Activated naive CD4-positive, alpha-beta T cell treated with anti-CD3 and anti-CD28 coated beads, Interleukin-2, amount 50 U/mL, for 72 hours (primary cell): ENCODE results near the gene FAM76A. TPM values are rescaled to one million over a fixed set of nuclear protein-coding genes. Genes with fewer than 3 reads are reported as not detected.
"Not testable (repeated sequence)": the region's sequence is repeated elsewhere in the genome, so short reads cannot be mapped to it uniquely, and the experiment has no call there.

Experiments used
- ATAC-seq, 2 donors: fragments of 150-1000 bp; cut with Tn5 transposase; 2 replicates each; pipeline ENCODE4 v1.10.0; 2021; ENCODE audit warnings: mild to moderate bottlenecking in 2 of 2, moderate library complexity in 2 of 2
- DNase-seq, 2 donors: peaks; one replicate each; pipeline ENCODE4 v3.0.0; 2021 to 2022; ENCODE audit warnings: low spot score in 2 of 2
- H3K27ac Mint-ChIP-seq, 2 donors: one replicate each; pipeline ENCODE4 v1.8.0; 2022; ENCODE audit warnings: mild to moderate bottlenecking in 2 of 2, mixed read lengths in 2 of 2
- H3K36me3 Mint-ChIP-seq, 2 donors: one replicate each; pipeline ENCODE4 v1.8.0; 2022; ENCODE audit warnings: mixed read lengths in 2 of 2
- H3K9me3 Mint-ChIP-seq, 2 donors: one replicate each; pipeline ENCODE4 v1.8.0; 2022; ENCODE audit warnings: mixed read lengths in 2 of 2
- total RNA-seq, 2 donors: library from RNA; stranded (reverse); gene quantifications; one replicate each; pipeline ENCODE4 v1.2.3, GENCODE V29; 2022

Gene FAM76A
- total RNA-seq, 2 donors from 2014 or later: 5.7 to 10.4 TPM

DNA sequence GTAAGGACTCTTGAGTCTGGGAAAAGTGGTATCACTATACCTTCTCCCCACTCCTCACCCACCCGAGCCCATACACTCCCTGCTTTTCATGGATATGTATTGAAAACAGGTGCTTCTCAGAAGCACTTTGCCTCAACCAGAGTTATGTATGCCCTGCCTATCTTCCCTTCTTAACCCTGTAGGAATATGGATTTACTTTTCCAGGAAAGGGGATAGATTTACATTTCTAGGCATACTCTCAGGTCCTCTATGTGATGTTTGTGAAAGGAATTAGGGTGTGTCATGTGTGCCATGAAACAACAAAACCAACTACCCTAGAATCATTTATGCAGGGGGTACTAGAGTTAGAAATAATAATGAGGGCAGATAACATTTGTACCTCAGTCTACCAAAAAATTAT lies 36.3 kb downstream of the FAM76A start:
- H3K27ac Mint-ChIP-seq: no peak overlapping the region
- no peaks in the 10 kb centered on the region for H3K9me3 Mint-ChIP-seq
- DNase-seq (no peak), ATAC-seq (no peak)
- H3K36me3 Mint-ChIP-seq: no peaks in the 10 kb centered on the region

- H3K27ac Mint-ChIP-seq: no peak overlapping the region
- H3K9me3 Mint-ChIP-seq: no peaks in the 10 kb centered on the region
- no peak for ATAC-seq
- no peak for DNase-seq
- H3K36me3 Mint-ChIP-seq: no peaks in the 10 kb centered on the region
These were observed 37.6 kb downstream of the FAM76A start for GRCh38 chr1:27763358-27763757.

- DNase-seq: no peak
- no peak for ATAC-seq
- Mint-ChIP-seq H3K36me3 (peaks cover 5 to 7% of the 10 kb centered on the region in 2 donors), H3K9me3 (no peaks in the 10 kb centered on the region), H3K27ac (no peak overlapping the region)
These were observed 44.6 kb downstream of the FAM76A start for GRCh38 chr1:27770293-27770830.

GRCh38 chr1:27772036-27772931 lies 46.5 kb downstream of the FAM76A start:
- no peak for ATAC-seq
- Mint-ChIP-seq H3K9me3 (no peaks in the 10 kb centered on the region), H3K36me3 (peaks cover 5 to 13% of the 10 kb centered on the region in 2 donors), H3K27ac (peak overlapping the region; percentile 94 to 98)
- DNase-seq: no peak

DNA sequence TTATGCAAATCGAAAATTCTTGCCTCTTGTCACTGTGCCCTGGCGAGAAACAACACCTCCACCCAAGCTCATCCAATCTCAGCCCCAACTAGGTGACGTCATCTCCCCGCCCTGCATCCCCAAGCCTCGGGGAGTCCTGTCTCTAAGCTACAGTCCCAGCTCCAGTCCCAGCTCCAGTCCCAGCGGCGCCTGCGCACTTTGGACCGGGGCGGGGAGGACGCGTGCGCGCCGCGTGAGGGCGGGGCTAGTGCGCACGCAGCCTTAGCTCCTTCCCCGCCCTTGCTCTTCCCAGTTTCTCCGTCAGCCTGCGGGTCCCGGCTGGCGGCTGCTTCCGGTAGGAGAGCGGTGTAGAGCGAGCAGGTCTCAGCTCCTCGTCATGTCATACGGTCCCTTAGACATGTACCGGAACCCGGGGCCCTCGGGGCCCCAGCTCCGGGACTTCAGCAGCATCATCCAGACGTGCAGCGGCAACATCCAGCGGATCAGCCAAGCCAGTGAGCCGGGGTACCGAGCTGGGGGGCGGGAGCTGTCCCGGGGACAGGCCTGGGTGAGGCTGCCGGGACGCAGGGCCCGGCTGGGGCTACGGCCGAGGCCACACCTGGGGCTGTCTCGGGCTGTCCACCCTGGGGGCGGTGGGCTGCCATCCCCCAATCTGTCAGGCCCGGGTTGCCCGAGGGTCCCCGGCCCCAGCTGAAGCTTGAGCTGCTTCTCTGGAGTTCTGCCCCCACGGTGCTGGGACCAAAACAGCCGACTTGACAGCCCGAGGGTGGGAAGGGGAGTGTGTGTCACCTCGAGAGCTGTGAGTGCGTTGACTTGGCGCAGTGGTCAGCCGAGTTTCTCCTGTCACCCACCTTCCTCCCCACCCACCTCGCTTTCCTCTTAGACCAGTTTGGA lies 47.4 kb downstream of the FAM76A start, which contains the start of gene STX12:
Gene STX12, plus strand, starts transcription at position 288 of the 894 bp plus-strand sequence. Its CDS starts 89 bp downstream, at position 377.
- H3K9me3 Mint-ChIP-seq: no peaks in the 10 kb centered on the region
- peak; percentile 97 to 99 for ATAC-seq
- peak within 1 kb of the TSS; percentile 94 to 99 for H3K27ac Mint-ChIP-seq
- peaks cover 5 to 13% of the 10 kb centered on the region in 2 donors for H3K36me3 Mint-ChIP-seq
- DNase-seq: peak; percentile 99

- Mint-ChIP-seq H3K36me3 (peaks cover 5 to 13% of the 10 kb centered on the region in 2 donors), H3K27ac (peak overlapping the region; percentile 94 to 99), H3K9me3 (no peaks in the 10 kb centered on the region)
- no peak for ATAC-seq
- peak in 1 of 2 donors; percentile 4 for DNase-seq
These were observed 48.2 kb downstream of the FAM76A start for GRCh38 chr1:27773826-27774445.

DNA sequence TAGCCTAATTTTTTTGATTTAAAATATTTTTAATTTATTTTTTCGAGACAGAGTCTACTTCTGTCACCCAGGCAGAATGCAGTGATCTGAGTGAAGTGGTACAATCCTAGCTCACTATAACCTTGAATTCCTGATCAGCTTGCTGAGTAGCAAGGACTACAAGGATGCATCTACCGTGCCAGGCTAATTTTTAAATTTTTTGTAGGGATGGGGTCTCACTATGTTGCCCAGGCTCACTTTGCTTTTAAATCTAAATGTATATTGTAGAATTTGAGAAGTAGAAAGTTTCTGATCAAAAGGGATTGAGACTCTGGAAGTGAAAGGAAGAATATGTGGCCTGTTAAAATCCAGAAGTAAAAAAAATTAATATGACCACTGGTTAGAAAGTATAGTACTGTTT lies 48.9 kb downstream of the FAM76A start:
- ATAC-seq (no peak), DNase-seq (no peak)
- Mint-ChIP-seq H3K27ac (no peak overlapping the region), H3K9me3 (no peaks in the 10 kb centered on the region), H3K36me3 (peaks cover 5 to 13% of the 10 kb centered on the region in 2 donors)

DNA sequence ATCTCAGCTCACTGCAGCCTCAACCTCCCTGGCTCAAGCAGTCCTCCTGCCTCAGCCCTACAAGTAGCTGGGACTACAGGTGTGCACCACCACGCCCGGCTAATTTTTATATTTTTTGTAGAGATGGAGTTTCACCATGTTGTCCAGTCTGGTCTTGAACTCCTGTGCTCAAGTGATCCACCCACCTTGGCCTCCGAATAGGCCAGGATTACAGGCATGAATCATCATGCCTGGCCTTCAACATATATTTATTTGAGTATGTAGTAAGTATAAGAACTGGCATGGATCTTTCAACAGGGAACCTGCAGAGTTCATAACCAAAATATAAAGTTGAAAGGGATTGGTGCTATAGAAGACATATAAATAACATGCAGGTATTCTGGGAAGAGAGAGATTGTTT lies 49.6 kb downstream of the FAM76A start:
- not testable (repeated sequence) for DNase-seq, ATAC-seq, H3K9me3 Mint-ChIP-seq
- H3K36me3 Mint-ChIP-seq: peaks cover 5 to 13% of the 10 kb centered on the region in 2 donors
- peak overlapping the region in 1 of 2 donors; percentile 16 for H3K27ac Mint-ChIP-seq

DNA sequence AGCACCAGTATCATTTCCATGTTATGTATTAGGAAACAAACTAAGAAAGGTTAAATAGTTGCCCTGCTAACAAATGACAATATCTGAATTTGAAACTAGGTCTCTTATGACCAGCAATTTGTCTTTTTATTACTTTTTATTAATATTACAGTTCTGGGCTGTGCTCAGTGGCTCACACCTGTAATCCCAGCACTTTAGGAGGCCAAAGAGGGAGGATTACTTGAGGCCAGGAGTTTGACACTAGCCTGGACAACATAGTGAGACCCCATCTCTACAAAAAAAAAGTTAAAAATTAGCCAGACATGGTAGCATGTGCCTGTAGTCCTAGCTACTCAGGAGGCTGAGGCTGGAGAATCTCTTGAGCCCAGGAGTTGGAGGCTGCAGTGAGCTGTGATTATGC lies 50.5 kb downstream of the FAM76A start:
- not testable (repeated sequence) for H3K27ac Mint-ChIP-seq, H3K9me3 Mint-ChIP-seq, DNase-seq, ATAC-seq
- H3K36me3 Mint-ChIP-seq: peaks cover 5 to 13% of the 10 kb centered on the region in 2 donors

GRCh38 chr1:27778056-27778455 lies 52.3 kb downstream of the FAM76A start:
- H3K36me3 Mint-ChIP-seq: peaks cover 5 to 13% of the 10 kb centered on the region in 2 donors
- no peaks in the 10 kb centered on the region for H3K9me3 Mint-ChIP-seq
- DNase-seq (no peak), ATAC-seq (no peak)
- no peak overlapping the region for H3K27ac Mint-ChIP-seq

GRCh38 chr1:27779122-27779521 lies 53.4 kb downstream of the FAM76A start:
- no peak for ATAC-seq
- H3K9me3 Mint-ChIP-seq: no peaks in the 10 kb centered on the region
- H3K27ac Mint-ChIP-seq: no peak overlapping the region

GRCh38 chr1:27782950-27783349 lies 57.2 kb downstream of the FAM76A start:
- H3K36me3 Mint-ChIP-seq: no peaks in the 10 kb centered on the region
- H3K9me3 Mint-ChIP-seq: no peaks in the 10 kb centered on the region
- no peak overlapping the region for H3K27ac Mint-ChIP-seq
- no peak for ATAC-seq
- DNase-seq: no peak

More at GRCh38 chr1:27779122-27779521, 53.4 kb downstream of the FAM76A start:
- DNase-seq: no peak
- H3K36me3 Mint-ChIP-seq: peaks cover 0 to 7% of the 10 kb centered on the region in 2 donors

GRCh38 chr1:27784700-27785099 lies 58.9 kb downstream of the FAM76A start:
- peaks cover 1 to 8% of the 10 kb centered on the region in 2 donors for H3K36me3 Mint-ChIP-seq
- H3K27ac Mint-ChIP-seq: no peak overlapping the region
- DNase-seq (no peak), ATAC-seq (no peak)
- no peaks in the 10 kb centered on the region for H3K9me3 Mint-ChIP-seq

GRCh38 chr1:27785781-27786455 lies 60.2 kb downstream of the FAM76A start:
- Mint-ChIP-seq H3K9me3 (no peaks in the 10 kb centered on the region), H3K36me3 (peaks cover 8 to 16% of the 10 kb centered on the region in 2 donors), H3K27ac (no peak overlapping the region)
- no peak for ATAC-seq
- no peak for DNase-seq

DNA sequence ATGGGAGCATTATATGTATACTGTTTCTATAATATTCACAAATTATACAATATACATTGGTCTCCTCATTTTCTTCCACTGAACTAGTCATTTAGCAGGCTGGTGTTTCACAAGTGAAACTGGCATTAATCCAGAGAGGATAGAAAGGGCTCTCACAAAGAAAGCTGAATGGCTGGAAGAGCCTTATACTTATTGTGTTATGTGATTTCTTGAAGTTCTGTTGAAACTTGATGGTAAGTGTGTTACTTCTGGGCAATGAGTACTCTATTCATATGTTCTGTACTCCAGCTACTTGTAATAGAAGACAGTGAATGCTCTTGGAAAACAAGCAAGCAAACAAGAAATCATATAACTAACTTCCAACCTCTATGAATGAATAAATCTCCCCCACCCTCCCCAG lies 62.1 kb downstream of the FAM76A start:
- Mint-ChIP-seq H3K9me3 (no peaks in the 10 kb centered on the region), H3K36me3 (peaks cover 8 to 20% of the 10 kb centered on the region in 2 donors), H3K27ac (no peak overlapping the region)
- DNase-seq: no peak
- ATAC-seq: no peak

DNA sequence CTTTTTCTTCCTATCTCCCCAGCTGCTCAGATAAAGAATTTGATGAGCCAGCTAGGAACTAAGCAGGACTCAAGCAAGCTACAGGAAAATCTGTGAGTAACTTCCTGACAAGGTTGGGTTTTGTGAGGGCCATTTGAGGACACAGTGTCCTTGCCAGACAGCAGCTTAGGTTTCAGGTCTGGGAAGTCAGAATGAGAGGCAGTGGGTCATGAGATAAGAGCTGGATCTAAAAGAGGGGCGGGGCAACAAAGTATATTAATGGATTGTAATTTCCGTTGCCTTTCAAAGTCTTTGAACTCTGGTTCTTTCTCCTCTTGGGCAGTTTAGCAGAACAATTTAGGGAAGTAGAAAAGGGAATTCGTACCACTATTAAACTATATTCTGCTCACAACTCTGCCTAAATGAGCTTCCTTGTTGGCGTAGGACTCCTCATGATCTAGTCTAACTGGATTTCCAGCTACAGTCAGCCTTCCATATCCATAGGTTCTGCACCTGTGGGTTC lies 63.8 kb downstream of the FAM76A start:
- H3K27ac Mint-ChIP-seq: no peak overlapping the region
- DNase-seq: no peak
- no peaks in the 10 kb centered on the region for H3K9me3 Mint-ChIP-seq
- peaks cover 8 to 25% of the 10 kb centered on the region in 2 donors for H3K36me3 Mint-ChIP-seq
- ATAC-seq: no peak
